NT2/D1 (cell line): ENCODE data around the gene SLC38A6.
"Not testable (repeated sequence)": the region's sequence is repeated elsewhere in the genome, so short reads cannot be mapped to it uniquely, and the experiment has no call there.

ENCODE experiments used
- DNase-seq: peaks from one replicate; pipeline ENCODE4 v3.0.0-alpha.2; 2011; ENCODE audit warnings: low read depth, low spot score
- H3K27me3 ChIP-seq: 2 replicates; pipeline ENCODE4 v1.6.0; 2011; ENCODE audit warnings: mild to moderate bottlenecking; ENCODE audit not compliant: insufficient read length, insufficient read depth
- H3K36me3 ChIP-seq: 2 replicates; pipeline ENCODE4 v1.6.1; 2011; ENCODE audit warnings: mild to moderate bottlenecking, low read length, mixed read lengths; ENCODE audit not compliant: insufficient read depth, insufficient read length
- H3K4me1 ChIP-seq: 2 replicates; pipeline ENCODE4 v1.5.1; 2011; ENCODE audit not compliant: insufficient read depth, insufficient read length
- H3K4me3 ChIP-seq: 2 replicates; pipeline ENCODE4 v1.5.1; 2011; ENCODE audit warnings: low read depth; ENCODE audit not compliant: insufficient read length
- H3K9ac ChIP-seq: 2 replicates; pipeline ENCODE4 v1.6.0; 2011; ENCODE audit warnings: low read depth; ENCODE audit not compliant: insufficient read length
- H3K9me3 ChIP-seq: 2 replicates; pipeline ENCODE4 v1.5.1; 2011; ENCODE audit warnings: mild to moderate bottlenecking, low read length; ENCODE audit not compliant: insufficient read depth
- SUZ12 ChIP-seq: IDR thresholded peaks from 2 replicates; pipeline ENCODE4 v1.6.1; 2011; ENCODE audit not compliant: insufficient read length, insufficient read depth; ENCODE audit errors: extremely low read depth
- YY1 ChIP-seq: IDR thresholded peaks from 2 replicates; pipeline ENCODE4 v1.6.1; 2011; ENCODE audit not compliant: insufficient read length, insufficient read depth
- ZNF274 ChIP-seq: IDR thresholded peaks from 2 replicates; pipeline ENCODE4 v1.6.1; 2011; ENCODE audit warnings: mild to moderate bottlenecking, low read depth, low read length

The SLC38A6 gene

GRCh38 chr14:61077437-61077836, 96.4 kb downstream of the SLC38A6 start:
- no peaks in the 10 kb centered on the region for H3K9me3 ChIP-seq
- H3K27me3 ChIP-seq = no peaks in the 10 kb centered on the region
- peaks cover 2% of the 10 kb centered on the region for H3K4me1 ChIP-seq
- H3K4me3 ChIP-seq = no peak overlapping the region
- TF ChIP-seq SUZ12 (no peak), ZNF274 (no peak), YY1 (no peak)
- no peaks in the 10 kb centered on the region for H3K36me3 ChIP-seq
- H3K9ac ChIP-seq = no peak overlapping the region
- no peak for DNase-seq

- Histone ChIP-seq H3K36me3 (no peaks in the 10 kb centered on the region), H3K27me3 (no peaks in the 10 kb centered on the region), H3K9ac (no peak overlapping the region), H3K4me1 (peaks cover 2% of the 10 kb centered on the region), H3K4me3 (no peak overlapping the region), H3K9me3 (no peaks in the 10 kb centered on the region)
- no peak for DNase-seq
- no peak for TF ChIP-seq ZNF274
- no peak for TF ChIP-seq YY1
- TF ChIP-seq SUZ12 = no peak
These were observed 97.1 kb downstream of the SLC38A6 start for GRCh38 chr14:61077951-61078720.

GRCh38 chr14:61080591-61081010, 99.6 kb downstream of the SLC38A6 start:
- no peak for TF ChIP-seq YY1
- no peak overlapping the region for H3K9ac ChIP-seq
- DNase-seq = no peak

GRCh38 chr14:61088081-61088480, 107.0 kb downstream of the SLC38A6 start:
- no peaks in the 10 kb centered on the region for H3K9me3 ChIP-seq
- H3K9ac ChIP-seq = no peak overlapping the region
- H3K36me3 ChIP-seq = no peaks in the 10 kb centered on the region
- H3K27me3 ChIP-seq = no peaks in the 10 kb centered on the region
- TF ChIP-seq ZNF274 (no peak), SUZ12 (no peak), YY1 (no peak)
- peaks cover 4% of the 10 kb centered on the region for H3K4me1 ChIP-seq
- H3K4me3 ChIP-seq = no peak overlapping the region
- DNase-seq = no peak

More at GRCh38 chr14:61080591-61081010, 99.6 kb downstream of the SLC38A6 start:
- Histone ChIP-seq H3K27me3 (no peaks in the 10 kb centered on the region), H3K4me1 (peaks cover 2% of the 10 kb centered on the region), H3K9me3 (no peaks in the 10 kb centered on the region), H3K36me3 (no peaks in the 10 kb centered on the region), H3K4me3 (no peak overlapping the region)

GRCh38 chr14:61089126-61089750, 108.2 kb downstream of the SLC38A6 start:
- no peak for TF ChIP-seq YY1
- no peak for TF ChIP-seq SUZ12
- no peak for TF ChIP-seq ZNF274
- Histone ChIP-seq H3K9ac (no peak overlapping the region), H3K4me3 (no peak overlapping the region), H3K4me1 (peaks cover 4% of the 10 kb centered on the region), H3K36me3 (no peaks in the 10 kb centered on the region), H3K9me3 (no peaks in the 10 kb centered on the region), H3K27me3 (no peaks in the 10 kb centered on the region)
- no peak for DNase-seq

- no peak for DNase-seq
- no peaks in the 10 kb centered on the region for H3K36me3 ChIP-seq
- peaks cover 4% of the 10 kb centered on the region for H3K4me1 ChIP-seq
- no peak overlapping the region for H3K9ac ChIP-seq
- no peak for TF ChIP-seq ZNF274
- no peak for TF ChIP-seq SUZ12
- TF ChIP-seq YY1 = no peak
- H3K4me3 ChIP-seq = no peak overlapping the region
- no peaks in the 10 kb centered on the region for H3K27me3 ChIP-seq
- H3K9me3 ChIP-seq = no peaks in the 10 kb centered on the region
These were observed 109.6 kb downstream of the SLC38A6 start for GRCh38 chr14:61090432-61091216.

- no peaks in the 10 kb centered on the region for H3K36me3 ChIP-seq
- DNase-seq = no peak
- no peak overlapping the region for H3K4me3 ChIP-seq
- no peak for TF ChIP-seq YY1
- TF ChIP-seq SUZ12 = no peak
- no peaks in the 10 kb centered on the region for H3K27me3 ChIP-seq
- no peaks in the 10 kb centered on the region for H3K9me3 ChIP-seq
- peaks cover 4% of the 10 kb centered on the region for H3K4me1 ChIP-seq
- no peak overlapping the region for H3K9ac ChIP-seq
These were observed 110.7 kb downstream of the SLC38A6 start for GRCh38 chr14:61091657-61092273.

- H3K4me3 ChIP-seq, DNase-seq, H3K4me1 ChIP-seq, H3K36me3 ChIP-seq, H3K9ac ChIP-seq, H3K27me3 ChIP-seq: not testable (repeated sequence)
- H3K9me3 ChIP-seq = peaks cover 26% of the 10 kb centered on the region
These were observed 117.1 kb downstream of the SLC38A6 start for GRCh38 chr14:61098096-61098495.
